NCI-H2081 (cell line): ENCODE data around the gene ZNF124.

Experiments
- DNase-seq, 2 experiments: peaks; one replicate each; lab custom pipeline; 2025; lab: John Stamatoyannopoulos, UW

Gene ZNF124

GRCh38 chr1:247113094-247113497 is 58.7 kb downstream of the ZNF124 start:
- no peak for DNase-seq

GRCh38 chr1:247112479-247112781 is 59.4 kb downstream of the ZNF124 start:
- DNase-seq, result no peak

- DNase-seq, result peak in 1 of 2 experiments; percentile 35
Measured at GRCh38 chr1:247111700-247112478, 59.9 kb downstream of the ZNF124 start.

GRCh38 chr1:247111259-247111699 is 60.5 kb downstream of the ZNF124 start:
- DNase-seq, result no peak

- no peak for DNase-seq
Measured at GRCh38 chr1:247110627-247111258, 61.1 kb downstream of the ZNF124 start.

- DNase-seq, result no peak
Measured at GRCh38 chr1:247107694-247108093, 64.1 kb downstream of the ZNF124 start.

GRCh38 chr1:247105966-247106365 is 65.9 kb downstream of the ZNF124 start:
- no peak for DNase-seq
